ENCODE results near the gene TACSTD2. TPM values are rescaled to one million over a fixed set of nuclear protein-coding genes. Genes with fewer than 3 reads are reported as not detected.
"Not testable (repeated sequence)": the region's sequence is repeated elsewhere in the genome, so short reads cannot be mapped to it uniquely, and the experiment has no call there.

TACSTD2 gene
- total and polyA plus RNA-seq, 2 of the 4 experiments (the other 2 are of a cell fraction): not detected

GRCh38 chr1:58601921-58602320 lies 24.9 kb upstream of the TACSTD2 start:
- WGBS, 2 experiments (ENCODE audit: extremely low coverage in 2 of 2, insufficient read length in 1 of 2): no CpG with 5 or more reads among the region's 1 CpG
- H3K14ac ChIP-seq (replicated peaks; ENCODE audit: low read depth, low read length); intact Hi-C loops (cut with micrococcal nuclease): not testable (repeated sequence)

More at GRCh38 chr1:58601921-58602320, 24.9 kb upstream of the TACSTD2 start:
- H3K9me3 ChIP-seq (ENCODE audit: control insufficient read depth, insufficient read depth, low read length); H2BK15ac ChIP-seq (ENCODE audit: low read depth, low read length); H2AK5ac ChIP-seq (ENCODE audit: low read depth, low read length); H3K56ac ChIP-seq (ENCODE audit: extremely low read depth, insufficient read depth, low read length); H3K4me1 ChIP-seq (ENCODE audit: control insufficient read depth, insufficient read depth, low read length); H4K20me1 ChIP-seq (ENCODE audit: insufficient read depth, low read length); H3K4me3 ChIP-seq (ENCODE audit: insufficient read depth, low read depth, low read length); dilution Hi-C loops (cut with HindIII; ENCODE audit: low sequenced_read_pairs, unreplicated experiment); H4K5ac ChIP-seq (ENCODE audit: low read depth, low read length); ATAC-seq (ENCODE audit: low read depth); H2BK5ac ChIP-seq (ENCODE audit: low read depth, low read length, poor library complexity, severe bottlenecking); H4K91ac ChIP-seq (ENCODE audit: insufficient read depth, low read depth, low read length); H3K4me2 ChIP-seq (ENCODE audit: low read depth, low read length); in situ Hi-C loops (cut with MboI; ENCODE audit: low sequenced_read_pairs); H4K8ac ChIP-seq (ENCODE audit: low read depth in 2 of 2, low read length in 2 of 2); BruUV-seq (replicated peaks); H2BK20ac ChIP-seq (ENCODE audit: low read depth, low read length); H3K23ac ChIP-seq (ENCODE audit: low read depth, low read length); H3K36me3 ChIP-seq (ENCODE audit: control insufficient read depth, insufficient read depth, low read length); H3K79me1 ChIP-seq (ENCODE audit: low read depth in 1 of 2, low read length in 2 of 2); H3K9ac ChIP-seq (ENCODE audit: low read depth, low read length); H2BK120ac ChIP-seq (ENCODE audit: low read depth, low read length); H2AK9ac ChIP-seq (replicated peaks; ENCODE audit: low read depth, low read length, poor library complexity); CTCF ChIA-PET; H3K27ac ChIP-seq (ENCODE audit: insufficient read depth, low read length); H3K4ac ChIP-seq (ENCODE audit: low read depth, low read length); H2AFZ ChIP-seq (replicated peaks; ENCODE audit: low read length, poor library complexity); POLR2A ChIA-PET (ENCODE audit: unreplicated experiment); DNase-seq; H3K18ac ChIP-seq (ENCODE audit: low read depth, low read length); H3K9me1 ChIP-seq (ENCODE audit: insufficient read depth, low read length): not testable (repeated sequence)
- H3K27me3 ChIP-seq (ENCODE audit: control insufficient read depth, insufficient read depth, low read length): peaks cover 11% of the 10 kb centered on the region

Measured in IMR-90 (cell line).